Stomach smooth muscle (tissue), 2 donors: ENCODE measurements around the gene EEA1.
"Not testable (repeated sequence)": the region's sequence is repeated elsewhere in the genome, so short reads cannot be mapped to it uniquely, and the experiment has no call there.

Experiments
- H3K27ac ChIP-seq: one replicate; pipeline ENCODE4 v1.7.0; 2013; ENCODE audit warnings: mild to moderate bottlenecking, low read length, inconsistent platforms
- H3K27me3 ChIP-seq, 2 donors: one replicate each; pipeline ENCODE4 v1.7.0; 2013; ENCODE audit warnings: low read length in 2 of 2; ENCODE audit not compliant: insufficient read depth in 2 of 2, control insufficient read depth in 1 of 2
- H3K36me3 ChIP-seq, 2 donors: one replicate each; pipeline ENCODE4 v1.7.0; 2013; ENCODE audit warnings: low read length in 2 of 2; ENCODE audit not compliant: control insufficient read depth in 2 of 2, insufficient read depth in 2 of 2
- H3K4me1 ChIP-seq: one replicate; pipeline ENCODE4 v1.7.0; 2013; ENCODE audit warnings: low read length; ENCODE audit not compliant: control insufficient read depth, insufficient read depth
- H3K4me3 ChIP-seq, 2 donors: one replicate each; pipeline ENCODE4 v1.7.0; 2013; ENCODE audit warnings: low read length in 2 of 2
- H3K9ac ChIP-seq, 2 donors: one replicate each; pipeline ENCODE4 v1.7.0; 2013; ENCODE audit warnings: low read length in 2 of 2, mild to moderate bottlenecking in 1 of 2
- H3K9me3 ChIP-seq, 2 donors: one replicate each; pipeline ENCODE4 v1.7.0; 2013; ENCODE audit warnings: low read length in 2 of 2; ENCODE audit not compliant: control insufficient read depth in 2 of 2
- donor health status: healthy.
- donor health status: Pancreatic carcinoma.

EEA1 gene

GRCh38 chr12:92803903-92804302, 125.2 kb downstream of the EEA1 start:
- H3K27me3 ChIP-seq = no peaks in the 10 kb centered on the region
- H3K27ac ChIP-seq = no peak overlapping the region
- H3K36me3 ChIP-seq = peaks cover 7% of the 10 kb centered on the region in 2 donors

GRCh38 chr12:92802906-92803305, 126.2 kb downstream of the EEA1 start:
- no peak overlapping the region for H3K27ac ChIP-seq

More at GRCh38 chr12:92803903-92804302, 125.2 kb downstream of the EEA1 start:
- H3K9me3 ChIP-seq = no peaks in the 10 kb centered on the region
- no peak overlapping the region for H3K4me3 ChIP-seq
- no peak overlapping the region for H3K9ac ChIP-seq
- no peaks in the 10 kb centered on the region for H3K4me1 ChIP-seq

GRCh38 chr12:92796650-92797049, 132.4 kb downstream of the EEA1 start:
- Histone ChIP-seq H3K9me3 (no peaks in the 10 kb centered on the region), H3K36me3 (peaks cover 0 to 11% of the 10 kb centered on the region in 2 donors), H3K27ac (no peak overlapping the region), H3K9ac (no peak overlapping the region), H3K4me3 (no peak overlapping the region), H3K4me1 (no peaks in the 10 kb centered on the region), H3K27me3 (no peaks in the 10 kb centered on the region)

More at GRCh38 chr12:92802906-92803305, 126.2 kb downstream of the EEA1 start:
- Histone ChIP-seq H3K4me1 (no peaks in the 10 kb centered on the region), H3K27me3 (no peaks in the 10 kb centered on the region), H3K9me3 (no peaks in the 10 kb centered on the region), H3K9ac (no peak overlapping the region), H3K36me3 (peaks cover 3 to 11% of the 10 kb centered on the region in 2 donors), H3K4me3 (no peak overlapping the region)

GRCh38 chr12:92794814-92795213, 134.3 kb downstream of the EEA1 start:
- Histone ChIP-seq H3K9me3 (no peaks in the 10 kb centered on the region), H3K27me3 (no peaks in the 10 kb centered on the region), H3K27ac (no peak overlapping the region), H3K9ac (no peak overlapping the region), H3K4me3 (no peak overlapping the region), H3K36me3 (peaks cover 2 to 5% of the 10 kb centered on the region in 2 donors), H3K4me1 (no peaks in the 10 kb centered on the region)

GRCh38 chr12:92794356-92794755, 134.7 kb downstream of the EEA1 start:
- not testable (repeated sequence) for H3K9ac ChIP-seq, H3K9me3 ChIP-seq, H3K4me3 ChIP-seq, H3K4me1 ChIP-seq, H3K27me3 ChIP-seq, H3K27ac ChIP-seq, H3K36me3 ChIP-seq

- Histone ChIP-seq H3K9me3 (no peaks in the 10 kb centered on the region), H3K27ac (no peak overlapping the region), H3K4me1 (no peaks in the 10 kb centered on the region), H3K4me3 (no peak overlapping the region), H3K9ac (no peak overlapping the region), H3K36me3 (peaks cover 2 to 5% of the 10 kb centered on the region in 2 donors), H3K27me3 (no peaks in the 10 kb centered on the region)
Measured at GRCh38 chr12:92786045-92786444, 143.1 kb downstream of the EEA1 start.

- Histone ChIP-seq H3K27me3 (no peaks in the 10 kb centered on the region), H3K36me3 (peaks cover 2 to 5% of the 10 kb centered on the region in 2 donors), H3K9me3 (no peaks in the 10 kb centered on the region), H3K4me3 (no peak overlapping the region), H3K27ac (no peak overlapping the region), H3K4me1 (no peaks in the 10 kb centered on the region), H3K9ac (no peak overlapping the region)
Measured at GRCh38 chr12:92785563-92785950, 143.5 kb downstream of the EEA1 start.

- Histone ChIP-seq H3K27ac (no peak overlapping the region), H3K27me3 (no peaks in the 10 kb centered on the region), H3K4me3 (no peak overlapping the region), H3K36me3 (peaks cover 0 to 5% of the 10 kb centered on the region in 2 donors), H3K9me3 (no peaks in the 10 kb centered on the region), H3K9ac (no peak overlapping the region), H3K4me1 (no peaks in the 10 kb centered on the region)
Measured at GRCh38 chr12:92784797-92785562, 144.1 kb downstream of the EEA1 start.

GRCh38 chr12:92784356-92784755, 144.7 kb downstream of the EEA1 start:
- Histone ChIP-seq H3K9me3 (no peaks in the 10 kb centered on the region), H3K27ac (no peak overlapping the region), H3K4me1 (no peaks in the 10 kb centered on the region), H3K36me3 (peaks cover 0 to 5% of the 10 kb centered on the region in 2 donors), H3K4me3 (no peak overlapping the region), H3K9ac (no peak overlapping the region), H3K27me3 (no peaks in the 10 kb centered on the region)

GRCh38 chr12:92779902-92780301, 149.2 kb downstream of the EEA1 start:
- Histone ChIP-seq H3K27me3 (no peaks in the 10 kb centered on the region), H3K4me1 (no peaks in the 10 kb centered on the region), H3K4me3 (no peak overlapping the region), H3K27ac (no peak overlapping the region), H3K9ac (no peak overlapping the region), H3K36me3 (peaks cover 5 to 15% of the 10 kb centered on the region in 2 donors), H3K9me3 (no peaks in the 10 kb centered on the region)

- H3K4me3 ChIP-seq = no peak overlapping the region
- H3K9ac ChIP-seq = no peak overlapping the region
- no peaks in the 10 kb centered on the region for H3K27me3 ChIP-seq
- H3K27ac ChIP-seq = no peak overlapping the region
- H3K36me3 ChIP-seq = peaks cover 5 to 15% of the 10 kb centered on the region in 2 donors
- no peaks in the 10 kb centered on the region for H3K4me1 ChIP-seq
- no peaks in the 10 kb centered on the region for H3K9me3 ChIP-seq
Measured at GRCh38 chr12:92778525-92778924, 150.6 kb downstream of the EEA1 start.
